Measurements from ENCODE around the gene DDIT4.
"Not testable (repeated sequence)": the region's sequence is repeated elsewhere in the genome, so short reads cannot be mapped to it uniquely, and the experiment has no call there.

DDIT4 gene

GRCh38 chr10:72285972-72286521, 12.3 kb downstream of the DDIT4 start:
- DNase-seq (ENCODE audit: extremely low read depth in 1 of 2, low read depth in 1 of 2) = no peak

- DNase-seq (ENCODE audit: extremely low read depth in 1 of 2, low read depth in 1 of 2) = no peak
Observed at GRCh38 chr10:72291019-72291532, 17.4 kb downstream of the DDIT4 start.

DNA sequence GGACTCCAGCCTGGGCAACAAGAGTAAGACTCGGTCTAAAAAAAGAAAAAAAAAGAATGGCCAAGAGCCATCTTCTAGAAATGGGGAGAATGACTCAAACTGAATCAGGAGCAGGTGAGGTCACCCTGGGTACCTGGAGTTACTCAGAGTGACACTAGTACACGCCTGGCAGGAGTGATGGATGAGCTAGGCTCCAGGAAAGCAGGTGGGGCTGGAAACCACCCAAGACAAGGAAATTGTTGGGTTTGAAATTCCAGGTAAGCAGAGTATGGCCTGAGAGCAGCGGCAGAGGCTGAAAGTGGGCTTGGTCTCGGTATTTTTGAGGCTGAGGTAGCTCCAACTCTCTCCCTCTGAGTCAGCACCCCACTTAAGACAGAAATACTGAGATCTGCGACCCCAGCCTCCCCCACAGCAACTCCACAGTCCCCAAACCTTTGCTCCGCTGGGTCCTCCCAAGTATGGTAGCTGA, 18.5 kb downstream of the DDIT4 start:
- DNase-seq (ENCODE audit: extremely low read depth in 1 of 2, low read depth in 1 of 2) = peak in 1 of 2 donors; percentile 84

- DNase-seq (ENCODE audit: extremely low read depth in 1 of 2, low read depth in 1 of 2) = no peak
Observed at GRCh38 chr10:72295330-72295910, 21.7 kb downstream of the DDIT4 start.

DNA sequence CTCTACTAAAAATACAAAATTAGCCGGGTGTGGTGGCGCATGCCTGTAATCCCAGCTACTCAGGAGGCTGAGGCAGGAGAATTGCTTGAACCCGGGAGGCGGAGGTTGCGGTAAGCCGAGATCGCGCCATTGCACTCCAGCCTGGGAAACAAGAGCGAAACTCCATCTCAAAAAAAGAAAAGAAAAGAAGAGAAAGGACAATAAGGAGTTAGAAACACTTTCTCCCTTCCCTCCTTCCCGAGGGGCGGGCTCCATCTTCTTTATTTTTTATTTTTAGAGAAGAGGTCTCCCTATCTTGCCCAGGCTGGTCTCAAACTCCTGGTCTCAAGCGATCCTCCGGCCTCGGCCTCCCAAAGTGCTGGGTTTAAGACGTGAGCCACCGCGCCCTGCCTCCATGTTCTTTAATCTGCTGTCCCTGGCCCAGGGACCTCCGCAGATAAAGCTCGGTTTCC, 23.1 kb downstream of the DDIT4 start:
- DNase-seq (ENCODE audit: extremely low read depth in 1 of 2, low read depth in 1 of 2) = not testable (repeated sequence)

GRCh38 chr10:72297281-72297804, 23.6 kb downstream of the DDIT4 start:
- DNase-seq (ENCODE audit: extremely low read depth in 1 of 2, low read depth in 1 of 2) = peak; percentile 88 to 98

DNA sequence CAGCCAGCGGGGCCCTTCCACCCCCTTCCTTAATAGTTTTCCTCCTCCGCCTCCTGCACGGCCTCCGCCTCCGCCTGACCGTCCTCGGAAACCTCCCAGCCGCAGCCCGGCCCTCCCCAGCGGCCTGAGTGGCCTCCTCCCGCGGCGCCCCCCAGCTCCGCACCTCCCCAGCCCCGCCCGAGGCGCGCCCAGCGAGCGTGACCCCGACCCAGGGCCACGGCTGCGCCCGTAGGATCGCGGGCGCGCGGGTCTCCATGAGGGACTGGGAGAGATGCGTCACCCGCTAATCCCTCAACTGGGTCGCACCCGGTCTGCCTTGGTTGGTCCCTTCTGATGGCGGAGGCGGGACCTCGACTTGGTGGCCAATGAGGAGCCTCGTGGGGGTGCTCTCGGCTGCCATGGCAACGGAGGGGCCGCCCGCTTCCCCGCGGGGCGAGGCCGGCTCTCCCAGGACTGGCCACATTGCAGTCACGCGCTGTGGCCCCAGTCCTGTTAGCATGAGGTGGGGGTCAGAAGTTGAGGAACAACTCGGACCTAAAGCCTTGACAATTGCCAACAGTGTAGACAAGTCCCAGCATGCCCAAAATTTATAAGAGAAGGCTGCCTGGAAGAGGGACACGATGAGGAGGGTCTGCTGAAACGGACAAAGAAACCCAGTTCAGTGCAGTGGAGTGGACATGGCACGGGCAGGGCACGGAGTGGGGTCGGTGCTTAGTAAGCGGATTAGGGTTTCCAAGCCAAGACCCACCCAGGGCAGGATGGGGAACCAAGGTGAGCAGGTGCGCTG, 24.3 kb downstream of the DDIT4 start:
- DNase-seq (ENCODE audit: extremely low read depth in 1 of 2, low read depth in 1 of 2) = peak; percentile 88 to 98

DNA sequence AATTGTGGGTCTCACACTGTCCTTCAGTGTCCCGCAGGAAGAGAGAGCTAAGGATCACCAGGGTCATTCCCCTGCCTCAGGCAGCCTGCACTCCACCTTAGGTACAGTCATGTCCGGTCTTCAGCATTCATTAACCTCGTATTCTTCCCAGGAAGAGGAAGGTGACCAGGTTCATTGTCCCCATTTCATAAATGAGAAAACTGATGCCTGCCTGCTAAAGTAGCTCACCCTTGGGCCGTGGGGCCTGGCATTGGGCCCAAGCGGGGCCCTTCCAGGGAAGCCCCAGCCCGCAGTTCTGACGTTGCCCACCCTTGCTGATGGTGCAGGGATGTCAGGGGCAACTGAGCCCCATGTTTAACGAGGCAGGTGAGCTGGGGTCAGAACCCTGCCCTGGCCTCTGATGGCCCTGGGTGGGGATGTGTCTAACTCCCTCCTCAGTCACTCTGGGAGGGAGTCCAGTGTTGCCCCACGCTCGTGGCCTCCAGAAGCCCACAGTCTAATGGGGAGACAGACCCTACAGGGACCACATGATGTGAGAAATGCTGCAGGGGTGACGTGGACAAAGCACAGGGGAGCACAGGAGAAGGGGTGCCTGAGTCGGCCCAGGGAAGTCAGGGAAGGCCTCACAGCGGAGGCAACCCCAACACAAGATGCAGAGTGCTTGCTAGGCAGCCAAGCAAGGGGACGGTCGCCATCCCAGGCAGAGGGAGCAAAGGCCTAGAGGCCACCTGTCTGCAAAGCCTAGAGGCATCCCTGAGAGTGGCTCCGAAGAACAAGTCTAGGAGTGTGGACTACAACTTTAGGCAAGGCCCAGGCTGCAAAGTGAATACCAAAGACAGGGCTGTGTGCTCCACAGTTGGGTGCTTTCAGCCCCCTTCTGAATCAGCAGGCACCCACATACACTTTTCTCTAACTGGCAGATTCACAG, 25.1 kb downstream of the DDIT4 start:
- no peak for DNase-seq (ENCODE audit: extremely low read depth in 1 of 2, low read depth in 1 of 2)

GRCh38 chr10:72303424-72304128, 29.9 kb downstream of the DDIT4 start:
- DNase-seq (ENCODE audit: extremely low read depth in 1 of 2, low read depth in 1 of 2) = no peak

DNA sequence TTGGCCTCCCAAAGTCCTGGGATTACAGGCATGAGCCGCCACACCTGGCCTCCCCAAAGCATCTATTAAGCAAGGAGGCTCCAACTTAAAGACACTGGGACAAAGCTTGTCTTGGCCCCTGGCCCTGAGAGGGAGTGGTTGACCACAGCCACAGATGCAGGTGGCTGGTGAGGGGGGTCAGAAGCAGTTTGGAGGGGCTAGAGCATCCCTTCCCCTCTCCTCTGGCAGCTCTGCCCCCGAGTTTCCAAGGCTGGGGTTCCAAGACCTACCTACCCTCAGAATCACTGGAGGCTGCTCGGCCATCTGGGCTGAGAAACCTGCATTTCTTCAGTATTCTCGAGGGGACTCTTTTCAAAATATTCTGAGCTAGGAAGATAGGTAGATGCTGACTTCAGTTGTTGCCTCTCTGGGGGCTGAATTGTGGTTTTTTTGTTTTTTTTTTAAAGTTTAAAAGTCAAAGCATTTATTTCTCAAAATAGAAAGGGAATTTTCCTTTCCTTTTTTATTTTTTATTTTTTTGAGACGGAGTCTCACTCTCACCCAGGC, 32.6 kb downstream of the DDIT4 start:
- no peak for DNase-seq (ENCODE audit: extremely low read depth in 1 of 2, low read depth in 1 of 2)

DNA sequence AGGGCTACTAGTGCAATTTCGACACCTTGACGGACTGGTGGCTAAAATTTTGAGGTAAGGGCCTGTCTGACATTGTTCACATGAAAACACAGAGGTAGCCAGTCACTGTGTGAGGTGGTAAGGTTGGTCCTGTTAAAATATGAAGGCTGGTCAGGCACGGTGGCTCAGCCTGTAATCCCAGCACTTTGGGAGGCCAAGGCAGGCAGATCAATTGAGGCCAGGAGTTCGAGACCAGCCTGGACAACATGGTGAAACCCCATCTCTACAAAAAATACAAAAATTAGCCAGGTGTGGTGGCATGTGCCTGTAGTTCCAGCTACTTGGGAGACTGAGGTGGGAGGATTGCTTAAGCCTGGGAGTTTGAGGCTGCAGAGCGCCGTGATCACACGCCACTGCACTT, 34.0 kb downstream of the DDIT4 start:
- not testable (repeated sequence) for DNase-seq (ENCODE audit: extremely low read depth in 1 of 2, low read depth in 1 of 2)

- DNase-seq (ENCODE audit: extremely low read depth in 1 of 2, low read depth in 1 of 2) = no peak
Observed at GRCh38 chr10:72308320-72308987, 34.7 kb downstream of the DDIT4 start.

GRCh38 chr10:72309290-72310240, 35.8 kb downstream of the DDIT4 start:
- DNase-seq (ENCODE audit: extremely low read depth in 1 of 2, low read depth in 1 of 2) = no peak

- no peak for DNase-seq (ENCODE audit: extremely low read depth in 1 of 2, low read depth in 1 of 2)
Observed at GRCh38 chr10:72310241-72310633, 36.5 kb downstream of the DDIT4 start.

DNA sequence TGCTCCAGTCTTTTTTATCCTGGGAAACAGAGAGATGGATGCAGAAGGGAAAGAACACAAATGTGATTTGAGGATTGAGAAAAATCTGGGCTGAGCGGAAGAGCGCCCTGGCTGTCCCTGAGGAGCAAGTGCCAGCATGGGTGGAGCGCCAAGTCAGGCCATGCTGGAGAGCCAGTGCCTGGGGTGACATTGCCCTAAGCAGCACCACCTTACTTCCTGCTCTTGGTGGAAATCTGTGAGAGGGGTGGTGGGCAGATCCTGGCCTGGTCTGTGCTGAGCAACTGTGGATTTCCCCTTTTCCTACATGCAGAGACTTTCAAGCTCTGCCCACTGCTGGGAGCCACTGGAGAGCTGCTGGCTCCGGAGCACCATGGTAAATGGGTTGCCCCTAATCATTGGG, 36.9 kb downstream of the DDIT4 start:
- no peak for DNase-seq (ENCODE audit: extremely low read depth in 1 of 2, low read depth in 1 of 2)

- no peak for DNase-seq (ENCODE audit: extremely low read depth in 1 of 2, low read depth in 1 of 2)
Observed at GRCh38 chr10:72311667-72312066, 37.9 kb downstream of the DDIT4 start.

GRCh38 chr10:72312865-72313391, 39.2 kb downstream of the DDIT4 start:
- no peak for DNase-seq (ENCODE audit: extremely low read depth in 1 of 2, low read depth in 1 of 2)

DNA sequence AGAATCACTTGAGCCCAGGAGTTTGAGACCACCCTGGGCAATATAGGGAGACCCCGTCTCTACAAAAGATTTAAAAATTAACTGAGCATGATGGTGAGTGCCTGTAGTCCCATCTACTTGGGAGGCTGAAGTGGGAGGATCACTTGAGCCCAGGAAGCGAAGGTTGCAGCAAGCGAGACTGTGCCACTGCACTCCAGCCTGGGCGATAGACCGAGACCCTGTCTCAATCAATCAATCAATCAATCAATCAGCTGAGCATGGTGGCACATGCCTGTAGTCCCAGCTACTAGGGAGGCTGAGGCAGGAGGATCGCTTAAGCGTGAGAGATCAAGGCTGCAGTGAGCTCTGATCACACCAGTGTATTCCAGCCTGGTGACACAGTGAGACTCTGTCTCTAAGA, 40.5 kb downstream of the DDIT4 start:
- no peak for DNase-seq (ENCODE audit: extremely low read depth in 1 of 2, low read depth in 1 of 2)
